Upper lobe of left lung (tissue), 6 donors: ENCODE measurements around the gene REELD1. TPM values are rescaled to one million over a fixed set of nuclear protein-coding genes. Genes with fewer than 3 reads are reported as not detected.

Experiments
- ATAC-seq, 2 donors: fragments of 200-7000 bp; cut with Tn5 transposase; one replicate each; pipeline ENCODE4 v1.9.1; 2022; ENCODE audit warnings: mild to moderate bottlenecking in 2 of 2, moderate library complexity in 2 of 2; ENCODE audit not compliant: low FRiP score in 2 of 2
- DNase-seq, 2 donors: peaks; one replicate each; pipeline ENCODE4 v3.0.0-alpha.2; 2019 to 2020
- H3K27ac ChIP-seq, 4 donors: fragments of 200-600 bp; sonication (generic); one replicate each; pipeline ENCODE4 v1.5.1; 2016 to 2019
- H3K27me3 ChIP-seq, 4 donors: fragments of 200-600 bp; sonication (generic); one replicate each; pipeline ENCODE4 v1.5.1; 2017 to 2019
- H3K36me3 ChIP-seq, 4 donors: fragments of 200-600 bp; sonication (generic); one replicate each; pipeline ENCODE4 v1.5.1; 2016 to 2019
- H3K4me1 ChIP-seq, 4 donors: fragments of 200-600 bp; sonication (generic); one replicate each; pipeline ENCODE4 v1.5.1; 2018 to 2019
- H3K4me3 ChIP-seq, 4 donors: fragments of 200-600 bp; sonication (generic); one replicate each; pipeline ENCODE4 v1.5.1; 2017 to 2019; ENCODE audit warnings: mild to moderate bottlenecking in 2 of 4, moderate library complexity in 1 of 4
- H3K9me3 ChIP-seq, 4 donors: fragments of 200-600 bp; sonication (generic); one replicate each; pipeline ENCODE4 v1.5.1; 2018 to 2019
- CTCF ChIP-seq, 6 experiments: fragments of 450-650 bp in 4 of 6; fragments of 200-600 bp in 2 of 6; sonication (generic) in 2 of 6; IDR thresholded peaks; one replicate each; pipeline ENCODE4 v1.5.1; 2016 to 2019; ENCODE audit warnings: antibody characterized with exemption in 6 of 6
- EP300 ChIP-seq, 4 donors: sonication (generic); formaldehyde crosslinking; IDR thresholded peaks; one replicate each; pipeline ENCODE4 v1.5.1; 2017; ENCODE audit warnings: antibody characterized with exemption in 4 of 4, control low read depth in 2 of 4
- POLR2A ChIP-seq, 4 donors: fragments of 450-650 bp; IDR thresholded peaks; one replicate each; pipeline ENCODE4 v1.5.1; 2016 to 2017; ENCODE audit warnings: antibody characterized with exemption in 4 of 4, mild to moderate bottlenecking in 2 of 4
- POLR2AphosphoS5 ChIP-seq, 2 donors: sonication (generic); formaldehyde crosslinking; IDR thresholded peaks; one replicate each; pipeline ENCODE4 v1.5.1; 2017; ENCODE audit warnings: antibody characterized with exemption in 2 of 2
- WGBS, 2 donors: methylation state at CpG; one replicate each; pipeline ENCODE4 v1.1.5; 2017 to 2018; 5-methylcytosine and 5-hydroxymethylcytosine counted together
- total RNA-seq, 6 donors: library from RNA; depleted of rRNA in 4 of 6; stranded (reverse); fragments of >200 nt in 4 of 6; gene quantifications; one replicate each; pipeline versions ENCODE4 v1.1.0 to v1.2.1, GENCODE V29; 2016 to 2021
- donor health status: DM: no; HTN: no; CAD: no; lungs with moderate emphysema.
- donor health status: DM: no; HTN: yes; CAD: no; lungs with severe emphysema.

The REELD1 gene
- total RNA-seq, 6 donors from 2014 or later = 0.26 to 2.1 (median 0.73) TPM

DNA sequence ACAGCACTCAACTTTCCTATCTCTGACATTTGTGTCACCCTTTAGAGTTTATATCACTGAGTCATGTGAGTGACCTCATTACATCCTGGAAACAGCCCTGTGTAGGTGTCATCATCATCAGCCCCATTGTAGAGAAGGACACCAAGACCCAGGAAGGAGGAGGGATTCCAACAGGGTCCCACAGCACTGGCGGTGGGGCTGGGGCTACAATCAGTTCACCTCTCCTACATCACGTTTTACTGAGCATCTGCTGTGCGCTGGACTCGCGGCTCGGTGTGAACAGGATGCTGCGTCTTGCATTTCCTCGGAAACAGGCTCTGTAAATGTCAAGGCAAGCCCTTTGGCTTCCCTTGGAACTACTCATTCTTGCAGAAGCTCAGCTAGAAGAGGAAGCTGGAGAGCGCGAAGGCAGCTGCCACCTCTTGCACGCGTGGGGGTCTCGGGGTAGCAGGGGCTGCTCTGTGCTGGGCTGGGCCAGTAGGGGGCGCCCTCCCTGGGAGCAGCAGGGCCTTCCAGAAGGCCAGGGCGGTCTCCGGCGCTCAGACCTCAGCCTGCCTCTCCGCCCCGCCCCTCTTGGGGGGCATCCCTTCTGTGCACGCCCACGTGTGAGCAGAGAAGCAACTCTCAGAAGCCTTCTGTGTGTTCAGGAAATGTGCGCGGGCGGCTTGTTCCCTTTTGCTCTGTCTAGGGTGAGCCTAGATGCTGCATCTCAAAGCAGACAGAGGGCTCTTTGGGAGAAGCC is 29.0 kb downstream of the REELD1 start:
- peak in 4 of 6 experiments; percentile 19 to 40 (median 35) for TF ChIP-seq CTCF (IDR thresholded peaks at IDR 0.05)
- no peak for TF ChIP-seq POLR2A (IDR thresholded peaks at IDR 0.05)
- TF ChIP-seq EP300 (IDR thresholded peaks at IDR 0.05) = peak in 1 of 4 donors; percentile 79
- peak; percentile 27 to 77 for TF ChIP-seq POLR2AphosphoS5 (IDR thresholded peaks at IDR 0.05)
- peak in 1 of 2 donors; percentile 82 for DNase-seq

DNA sequence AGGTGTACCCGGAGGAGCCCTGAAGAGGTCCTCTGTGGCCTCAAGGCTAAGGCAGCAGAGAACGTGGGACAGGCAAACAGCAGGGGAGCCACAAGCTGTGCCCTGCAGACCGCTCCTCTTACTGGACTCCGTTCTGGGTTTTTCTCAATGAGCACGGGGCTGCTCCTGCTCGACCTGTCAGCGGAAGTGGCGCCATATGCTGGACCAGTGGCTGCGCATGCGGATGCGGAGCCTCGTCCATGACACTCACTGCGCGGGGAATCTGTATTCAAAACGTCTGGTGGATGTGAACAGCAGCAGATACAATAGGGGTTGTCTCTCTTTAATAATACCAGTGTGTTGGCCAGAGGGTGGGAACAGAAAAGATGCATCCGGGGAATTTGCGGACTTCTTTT is 29.5 kb downstream of the REELD1 start:
- H3K4me1 ChIP-seq = peaks cover 36 to 63% (median 37%) of the 10 kb centered on the region in 4 donors
- WGBS, 2 donors = 90 to 93% methylated on average over 16 to 17 of the region's 17 CpGs
- DNase-seq = peak in 1 of 2 donors; percentile 51
- H3K27ac ChIP-seq = peak overlapping the region in 2 of 4 donors; percentile 92
- TF ChIP-seq POLR2A (IDR thresholded peaks at IDR 0.05) (no peak), POLR2AphosphoS5 (IDR thresholded peaks at IDR 0.05) (no peak), CTCF (IDR thresholded peaks at IDR 0.05) (no peak), EP300 (IDR thresholded peaks at IDR 0.05) (no peak)
- H3K27me3 ChIP-seq = no peaks in the 10 kb centered on the region
- no peak for ATAC-seq
- no peaks in the 10 kb centered on the region for H3K9me3 ChIP-seq
- no peaks in the 10 kb centered on the region for H3K36me3 ChIP-seq
- H3K4me3 ChIP-seq = no peak overlapping the region

More for the DNA sequence above, 29.0 kb downstream of the REELD1 start:
- Histone ChIP-seq H3K9me3 (no peaks in the 10 kb centered on the region), H3K27me3 (no peaks in the 10 kb centered on the region), H3K4me3 (no peak overlapping the region), H3K36me3 (no peaks in the 10 kb centered on the region), H3K4me1 (peaks cover 36 to 64% (median 37%) of the 10 kb centered on the region in 4 donors), H3K27ac (peak overlapping the region; percentile 50 to 92 (median 88))
- no peak for ATAC-seq
- 68 to 81% methylated on average over 16 to 24 of the region's 24 CpGs for WGBS, 2 donors

DNA sequence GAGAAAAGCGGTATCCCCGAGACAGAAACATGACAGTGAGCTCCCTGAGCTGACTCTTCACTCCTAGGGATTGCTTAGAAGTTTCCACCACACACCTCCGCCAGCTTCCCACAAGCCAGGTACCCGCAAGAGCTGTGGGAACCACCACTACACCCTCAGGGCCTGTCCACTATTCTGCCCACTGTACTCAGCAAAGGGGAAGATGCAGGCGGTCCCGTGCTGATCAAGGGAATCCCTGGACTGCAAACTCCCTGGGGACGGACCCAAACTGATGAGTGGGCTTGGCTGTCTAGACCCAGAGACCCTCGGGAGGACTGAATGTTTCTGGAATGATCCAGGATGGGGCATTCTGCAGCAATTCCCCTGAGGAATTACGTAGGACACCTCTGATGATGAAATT is 30.2 kb downstream of the REELD1 start:
- WGBS, 2 donors = 89 to 90% methylated on average over 7 to 9 of the region's 9 CpGs

DNA sequence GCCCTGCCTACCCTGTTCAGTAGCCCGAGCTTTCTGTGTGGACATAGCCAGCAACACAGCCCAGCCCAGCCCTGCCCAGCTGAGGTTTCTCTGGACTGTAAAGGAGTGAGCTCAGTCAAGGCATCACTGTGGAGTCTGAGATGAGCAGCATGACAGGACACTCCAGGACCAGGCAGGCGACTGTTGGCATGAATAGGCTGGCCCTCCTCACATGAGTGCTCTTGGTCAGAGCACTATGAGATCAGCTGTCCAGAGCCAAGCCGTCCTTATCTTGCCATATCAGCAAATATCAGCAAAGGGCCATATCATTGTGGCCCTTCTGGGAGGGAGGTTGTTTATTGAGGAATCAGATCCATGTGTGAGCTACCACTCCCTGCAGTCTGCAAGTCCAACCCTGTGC is 30.9 kb downstream of the REELD1 start:
- ATAC-seq (peak; percentile 6 to 44), DNase-seq (no peak)
- Histone ChIP-seq H3K4me1 (peaks cover 36 to 63% (median 37%) of the 10 kb centered on the region in 4 donors), H3K9me3 (no peaks in the 10 kb centered on the region), H3K4me3 (no peak overlapping the region), H3K27ac (peak overlapping the region in 3 of 4 donors; percentile 5 to 34 (median 32)), H3K36me3 (no peaks in the 10 kb centered on the region), H3K27me3 (no peaks in the 10 kb centered on the region)
- WGBS, 2 donors = 60 to 65% methylated on average over 2 to 3 of the region's 3 CpGs
- TF ChIP-seq CTCF (IDR thresholded peaks at IDR 0.05) = no peak
- TF ChIP-seq POLR2AphosphoS5 (IDR thresholded peaks at IDR 0.05) = no peak
- TF ChIP-seq EP300 (IDR thresholded peaks at IDR 0.05) = no peak
- no peak for TF ChIP-seq POLR2A (IDR thresholded peaks at IDR 0.05)

More for the DNA sequence above, 30.2 kb downstream of the REELD1 start:
- no peaks in the 10 kb centered on the region for H3K36me3 ChIP-seq
- peaks cover 36 to 63% (median 37%) of the 10 kb centered on the region in 4 donors for H3K4me1 ChIP-seq
- DNase-seq (no peak), ATAC-seq (no peak)
- TF ChIP-seq CTCF (IDR thresholded peaks at IDR 0.05) = no peak
- TF ChIP-seq POLR2A (IDR thresholded peaks at IDR 0.05) = no peak
- TF ChIP-seq EP300 (IDR thresholded peaks at IDR 0.05) = no peak
- no peak for TF ChIP-seq POLR2AphosphoS5 (IDR thresholded peaks at IDR 0.05)
- H3K9me3 ChIP-seq = no peaks in the 10 kb centered on the region
- H3K4me3 ChIP-seq = no peak overlapping the region
- H3K27ac ChIP-seq = no peak overlapping the region
- no peaks in the 10 kb centered on the region for H3K27me3 ChIP-seq
